Neural progenitor cell (in vitro differentiated cells): ENCODE results near the gene ZDHHC13.

Experiments
- EZH2 ChIP-seq: fragments of 200-600 bp; sonication (generic); IDR thresholded peaks from 2 replicates; pipeline ENCODE4 v1.6.1; 2017; ENCODE audit warnings: antibody characterized with exemption, mild to moderate bottlenecking, moderate library complexity
- TF ChIP-seq, protein P1 (sequence below): fragments of 200-600 bp; sonication (generic); IDR thresholded peaks from 2 replicates; pipeline ENCODE4 v1.5.1; 2017; ENCODE audit warnings: antibody characterized with exemption, mild to moderate bottlenecking

DNA sequence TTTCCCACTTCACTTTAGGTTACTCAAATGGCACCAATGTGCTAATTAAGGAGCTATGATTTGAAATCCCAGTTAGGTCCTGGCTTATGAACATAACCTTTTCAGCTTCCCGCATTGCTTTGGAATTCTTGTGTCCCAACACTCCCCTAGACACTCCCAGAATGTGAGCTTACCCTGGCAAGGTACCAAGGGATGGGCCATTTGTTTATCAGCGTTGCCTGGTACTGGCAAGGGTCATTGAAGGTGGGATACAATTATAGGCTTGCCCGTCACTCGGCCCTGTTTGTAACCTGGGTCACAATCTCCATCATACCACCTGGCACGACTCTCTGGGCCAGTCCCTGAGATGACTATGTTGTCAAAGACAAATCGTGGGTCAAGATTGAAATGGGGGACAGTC is 79.5 kb downstream of the ZDHHC13 start:
- TF ChIP-seq, protein P1, sequence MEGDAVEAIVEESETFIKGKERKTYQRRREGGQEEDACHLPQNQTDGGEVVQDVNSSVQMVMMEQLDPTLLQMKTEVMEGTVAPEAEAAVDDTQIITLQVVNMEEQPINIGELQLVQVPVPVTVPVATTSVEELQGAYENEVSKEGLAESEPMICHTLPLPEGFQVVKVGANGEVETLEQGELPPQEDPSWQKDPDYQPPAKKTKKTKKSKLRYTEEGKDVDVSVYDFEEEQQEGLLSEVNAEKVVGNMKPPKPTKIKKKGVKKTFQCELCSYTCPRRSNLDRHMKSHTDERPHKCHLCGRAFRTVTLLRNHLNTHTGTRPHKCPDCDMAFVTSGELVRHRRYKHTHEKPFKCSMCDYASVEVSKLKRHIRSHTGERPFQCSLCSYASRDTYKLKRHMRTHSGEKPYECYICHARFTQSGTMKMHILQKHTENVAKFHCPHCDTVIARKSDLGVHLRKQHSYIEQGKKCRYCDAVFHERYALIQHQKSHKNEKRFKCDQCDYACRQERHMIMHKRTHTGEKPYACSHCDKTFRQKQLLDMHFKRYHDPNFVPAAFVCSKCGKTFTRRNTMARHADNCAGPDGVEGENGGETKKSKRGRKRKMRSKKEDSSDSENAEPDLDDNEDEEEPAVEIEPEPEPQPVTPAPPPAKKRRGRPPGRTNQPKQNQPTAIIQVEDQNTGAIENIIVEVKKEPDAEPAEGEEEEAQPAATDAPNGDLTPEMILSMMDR = no peak
- TF ChIP-seq EZH2 = no peak
